OCI-LY7 (cell line): ENCODE data around the gene SRRM1.
"Not testable (repeated sequence)": the region's sequence is repeated elsewhere in the genome, so short reads cannot be mapped to it uniquely, and the experiment has no call there.

Source experiments
- CTCF ChIP-seq: fragments of 200-600 bp; sonication (generic); conservative IDR thresholded peaks from 2 replicates; pipeline ENCODE4 v1.5.1; 2014; ENCODE audit warnings: mild to moderate bottlenecking, antibody characterized with exemption, low read length, moderate library complexity, mixed read lengths
- EZH2phosphoT487 ChIP-seq: fragments of 200-600 bp; sonication (generic); IDR thresholded peaks from 2 replicates; pipeline ENCODE4 v1.6.1; 2018; ENCODE audit warnings: low read depth, borderline replicate concordance, mild to moderate bottlenecking, mixed run types, antibody characterized with exemption, low read length, moderate library complexity, mixed read lengths

- TF ChIP-seq CTCF, EZH2phosphoT487: not testable (repeated sequence)
Observed at GRCh38 chr1:24698326-24698725, 55.2 kb downstream of the SRRM1 start.
